Sigmoid colon (tissue), 7 donors: Measurements from ENCODE around the gene C10orf105. TPM values are rescaled to one million over a fixed set of nuclear protein-coding genes. Genes with fewer than 3 reads are reported as not detected.

Source experiments
- DNase-seq: peaks from one replicate; pipeline ENCODE4 v3.0.0-alpha.2; 2019
- H3K27ac ChIP-seq, 4 donors: fragments of 200-600 bp; sonication (generic); one replicate each; pipeline ENCODE4 v1.5.1; 2016 to 2019; ENCODE audit warnings: mild to moderate bottlenecking in 1 of 4
- H3K27me3 ChIP-seq, 3 donors: fragments of 200-600 bp; sonication (generic); one replicate each; pipeline ENCODE4 v1.5.1; 2019; ENCODE audit warnings: mild to moderate bottlenecking in 1 of 3
- H3K36me3 ChIP-seq, 4 donors: fragments of 200-600 bp; sonication (generic); one replicate each; pipeline ENCODE4 v1.5.1; 2016 to 2019
- H3K4me1 ChIP-seq, 4 donors: fragments of 200-600 bp; sonication (generic); one replicate each; pipeline ENCODE4 v1.5.1; 2017 to 2019
- H3K4me3 ChIP-seq, 4 donors: fragments of 200-600 bp; sonication (generic); one replicate each; pipeline ENCODE4 v1.5.1; 2017 to 2019; ENCODE audit warnings: mild to moderate bottlenecking in 2 of 4, moderate library complexity in 1 of 4
- H3K9me3 ChIP-seq, 4 donors: fragments of 200-600 bp in 3 of 4; sonication (generic) in 3 of 4; one replicate each; pipeline versions ENCODE4 v1.5.1 to v1.6.1; 2013 to 2019
- CTCF ChIP-seq, 4 experiments: fragments of 450-650 bp in 3 of 4; fragments of 200-600 bp in 1 of 4; IDR thresholded peaks; one replicate each; pipeline ENCODE4 v1.5.1; 2016 to 2019; ENCODE audit warnings: antibody characterized with exemption in 4 of 4, mild to moderate bottlenecking in 3 of 4, moderate library complexity in 2 of 4
- EP300 ChIP-seq, 4 donors: sonication (generic); formaldehyde crosslinking; IDR thresholded peaks; one replicate each; pipeline ENCODE4 v1.6.1; 2017; ENCODE audit warnings: antibody characterized with exemption in 4 of 4
- POLR2A ChIP-seq, 2 donors: fragments of 450-650 bp; IDR thresholded peaks; one replicate each; pipeline ENCODE4 v1.6.1; 2016; ENCODE audit warnings: antibody characterized with exemption in 2 of 2, mild to moderate bottlenecking in 2 of 2, moderate library complexity in 2 of 2
- POLR2AphosphoS5 ChIP-seq, 4 donors: sonication (generic); formaldehyde crosslinking; IDR thresholded peaks; one replicate each; pipeline ENCODE4 v1.6.1; 2017; ENCODE audit warnings: antibody characterized with exemption in 4 of 4
- WGBS, 2 donors: extraction: QIAGEN DNeasy Blood & Tissue Kit; methylation state at CpG; one replicate each; pipeline ENCODE4 v1.1.7; 2013; 5-methylcytosine and 5-hydroxymethylcytosine counted together
- intact Hi-C: fragments of 100-400 bp; cut with DNase I; formaldehyde crosslinking; loops from one replicate; pipeline ENCODE4 v1.15.1; 2023
- polyA plus RNA-seq, 3 donors: library from polyadenylated mRNA; stranded (reverse); fragments of 200-250 nt; gene quantifications; one replicate each; pipeline ENCODE4 v1.2.3, GENCODE V29; 2013
- total RNA-seq, 4 donors: library from RNA; depleted of rRNA; stranded (reverse); fragments of >200 nt; gene quantifications; one replicate each; pipeline ENCODE4 v1.1.0, GENCODE V29; 2016
- donor health status: healthy with polysubstance abuse.
- donor health status: Bipolar disorder and iron deficiency.
- donor health status: healthy.

C10orf105 gene
- total and polyA plus RNA-seq, 7 donors = 0.25 to 0.55 TPM; not detected in 5

- Histone ChIP-seq H3K36me3 (no peaks in the 10 kb centered on the region), H3K27me3 (no peaks in the 10 kb centered on the region), H3K9me3 (no peaks in the 10 kb centered on the region), H3K27ac (no peak overlapping the region), H3K4me3 (no peak overlapping the region), H3K4me1 (no peaks in the 10 kb centered on the region)
- intact Hi-C loops = loop anchor here (5.0 kb wide), 1 partner anchor 111 kb away; no protein-coding TSS in a partner anchor
- TF ChIP-seq CTCF (IDR thresholded peaks at IDR 0.05) (no peak), EP300 (IDR thresholded peaks at IDR 0.05) (no peak), POLR2AphosphoS5 (IDR thresholded peaks at IDR 0.05) (no peak), POLR2A (IDR thresholded peaks at IDR 0.05) (no peak)
- DNase-seq = no peak
- WGBS, 2 donors = 79 to 82% methylated on average over 11 of the region's 11 CpGs
These were observed 18.0 kb downstream of the C10orf105 start for GRCh38 chr10:71701496-71702132.

- intact Hi-C loops = loop anchor here (5.0 kb wide), 1 partner anchor 111 kb away; no protein-coding TSS in a partner anchor
- TF ChIP-seq EP300 (IDR thresholded peaks at IDR 0.05) (no peak), POLR2A (IDR thresholded peaks at IDR 0.05) (no peak), POLR2AphosphoS5 (IDR thresholded peaks at IDR 0.05) (no peak), CTCF (IDR thresholded peaks at IDR 0.05) (no peak)
- no peak overlapping the region for H3K27ac ChIP-seq
- H3K36me3 ChIP-seq = no peaks in the 10 kb centered on the region
- no peak for DNase-seq
- no peaks in the 10 kb centered on the region for H3K9me3 ChIP-seq
- WGBS, 2 donors = 92 to 94% methylated on average over 11 of the region's 11 CpGs
- H3K4me1 ChIP-seq = no peaks in the 10 kb centered on the region
- H3K4me3 ChIP-seq = no peak overlapping the region
- no peaks in the 10 kb centered on the region for H3K27me3 ChIP-seq
These were observed 18.7 kb downstream of the C10orf105 start for GRCh38 chr10:71700731-71701368.

- 77 to 85% methylated on average over 5 of the region's 5 CpGs for WGBS, 2 donors
- Histone ChIP-seq H3K4me1 (no peaks in the 10 kb centered on the region), H3K27ac (no peak overlapping the region), H3K4me3 (no peak overlapping the region), H3K9me3 (no peaks in the 10 kb centered on the region), H3K27me3 (no peaks in the 10 kb centered on the region), H3K36me3 (no peaks in the 10 kb centered on the region)
- DNase-seq = no peak
- intact Hi-C loops = no loop called here
- TF ChIP-seq POLR2AphosphoS5 (IDR thresholded peaks at IDR 0.05) (no peak), POLR2A (IDR thresholded peaks at IDR 0.05) (no peak), CTCF (IDR thresholded peaks at IDR 0.05) (no peak), EP300 (IDR thresholded peaks at IDR 0.05) (no peak)
These were observed 20.8 kb downstream of the C10orf105 start for GRCh38 chr10:71698737-71699136.

DNA sequence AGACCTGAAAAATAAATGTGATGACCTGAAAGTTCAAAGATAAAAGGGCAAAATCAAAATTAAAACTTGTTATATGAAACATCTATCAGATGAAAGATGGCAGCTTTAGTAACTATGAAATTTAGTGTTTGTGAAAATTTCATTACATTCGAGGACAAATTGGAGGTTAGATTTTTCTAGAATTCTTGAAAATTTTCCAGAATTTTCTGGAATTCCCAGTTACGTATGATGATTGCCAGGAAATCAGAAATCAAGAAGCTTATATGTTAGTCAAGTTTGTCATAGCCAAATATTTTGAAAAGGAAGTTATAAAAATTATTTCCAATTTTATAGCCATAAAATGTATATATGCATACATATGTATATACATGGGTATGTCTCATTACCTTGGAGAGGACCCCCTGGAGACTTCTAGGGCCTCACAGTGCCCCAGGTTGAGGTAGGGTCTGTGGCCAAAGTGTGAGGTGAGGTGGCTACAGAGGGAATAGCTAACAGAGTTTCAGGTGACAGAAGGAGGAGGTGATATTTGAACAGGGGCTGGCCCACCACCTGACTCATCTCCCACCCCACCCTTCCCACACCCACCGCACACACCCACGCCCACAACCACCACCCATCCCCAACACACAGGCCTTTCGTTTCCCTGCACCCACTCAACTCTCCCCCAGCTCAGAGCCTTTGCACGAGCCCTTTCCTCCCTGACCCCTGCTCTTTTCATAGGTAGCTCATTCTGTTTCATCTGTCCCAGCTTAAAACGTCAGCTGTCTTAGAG, 21.5 kb downstream of the C10orf105 start:
- Histone ChIP-seq H3K9me3 (no peaks in the 10 kb centered on the region), H3K36me3 (no peaks in the 10 kb centered on the region), H3K27ac (no peak overlapping the region), H3K4me3 (no peak overlapping the region), H3K4me1 (no peaks in the 10 kb centered on the region), H3K27me3 (no peaks in the 10 kb centered on the region)
- no peak for DNase-seq
- intact Hi-C loops = no loop called here
- 51 to 55% methylated on average over 7 of the region's 7 CpGs for WGBS, 2 donors
- TF ChIP-seq CTCF (IDR thresholded peaks at IDR 0.05) (no peak), POLR2AphosphoS5 (IDR thresholded peaks at IDR 0.05) (no peak), POLR2A (IDR thresholded peaks at IDR 0.05) (no peak), EP300 (IDR thresholded peaks at IDR 0.05) (no peak)
